NCI-H2227 treated with DMSO at 0.1 percent for 48 hours (cell line): ENCODE results near the gene PLSCR2.
"Not testable (repeated sequence)": the region's sequence is repeated elsewhere in the genome, so short reads cannot be mapped to it uniquely, and the experiment has no call there.

ENCODE experiments used
- DNase-seq: peaks from one replicate; lab custom pipeline; 2025; lab: John Stamatoyannopoulos, UW

PLSCR2 gene

DNA sequence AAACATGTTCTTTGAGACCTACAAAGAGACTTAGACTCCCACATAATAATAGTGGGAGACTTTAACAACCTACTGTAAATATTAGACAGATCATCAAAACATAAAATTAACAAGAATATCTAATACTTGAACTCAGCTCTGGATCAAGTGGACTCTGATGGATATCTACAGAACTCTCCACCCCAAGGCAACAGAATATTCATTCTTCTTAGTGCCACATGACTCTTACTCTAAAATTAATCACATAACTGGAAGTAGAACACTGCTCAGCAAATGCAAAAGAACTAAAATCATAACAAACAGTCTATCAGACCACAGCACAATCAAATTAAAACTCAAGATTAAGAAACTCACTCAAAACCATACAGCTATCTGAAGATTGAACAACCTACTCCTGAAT, 15.9 kb upstream of the PLSCR2 start:
- DNase-seq, result no peak

- DNase-seq, result no peak
These were observed 6.9 kb upstream of the PLSCR2 start for GRCh38 chr3:146476094-146476740.

GRCh38 chr3:146474976-146475375, 5.6 kb upstream of the PLSCR2 start:
- not testable (repeated sequence) for DNase-seq

- no peak for DNase-seq
These were observed 4.4 kb upstream of the PLSCR2 start for GRCh38 chr3:146473726-146474125.

- DNase-seq, result no peak
These were observed 3.2 kb upstream of the PLSCR2 start for GRCh38 chr3:146472611-146473010.

- DNase-seq, result no peak
These were observed 1.7 kb upstream of the PLSCR2 start for GRCh38 chr3:146471012-146471411.

GRCh38 chr3:146470425-146470990, 1.1 kb upstream of the PLSCR2 start:
- DNase-seq, result no peak

- DNase-seq, result no peak
These were observed 651 bp downstream of the PLSCR2 start for GRCh38 chr3:146468671-146469149.

- DNase-seq, result no peak
These were observed 1.1 kb downstream of the PLSCR2 start for GRCh38 chr3:146468234-146468633.

- DNase-seq, result no peak
These were observed 2.8 kb downstream of the PLSCR2 start for GRCh38 chr3:146466604-146467003.

- no peak for DNase-seq
These were observed 3.5 kb downstream of the PLSCR2 start for GRCh38 chr3:146465693-146466465.

- DNase-seq, result no peak
These were observed 4.6 kb downstream of the PLSCR2 start for GRCh38 chr3:146464783-146465182.

DNA sequence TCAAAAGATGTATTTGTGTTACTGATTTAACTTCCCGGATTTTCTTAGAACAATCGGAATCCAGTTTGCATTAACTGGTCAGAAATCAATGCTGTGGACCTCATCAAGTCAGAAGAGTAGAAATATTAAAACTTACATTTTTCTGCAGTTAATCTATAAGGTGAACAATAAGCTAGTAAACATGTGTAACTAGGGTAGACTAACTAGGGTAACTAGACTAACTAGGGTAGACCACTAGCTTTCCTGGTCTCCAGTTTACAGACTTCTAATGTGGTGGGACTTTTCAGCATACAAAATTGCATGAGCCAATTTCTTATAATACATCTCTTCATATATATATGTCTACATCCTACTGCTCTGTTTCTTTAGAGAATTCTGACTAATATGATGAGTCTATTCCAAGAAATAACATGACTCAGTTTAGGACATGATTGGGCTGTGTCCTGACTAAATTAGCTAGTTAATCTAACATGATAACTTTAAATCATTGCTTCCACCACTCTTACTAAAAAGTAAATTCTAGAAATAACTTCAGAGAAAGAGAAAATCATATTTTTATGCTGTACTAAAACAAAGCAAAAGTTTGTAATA, 5.3 kb downstream of the PLSCR2 start:
- no peak for DNase-seq

- DNase-seq, result no peak
These were observed 14.6 kb downstream of the PLSCR2 start for GRCh38 chr3:146454796-146455195.

GRCh38 chr3:146449613-146450012, 19.7 kb downstream of the PLSCR2 start:
- DNase-seq, result no peak

GRCh38 chr3:146449076-146449475, 20.3 kb downstream of the PLSCR2 start:
- DNase-seq, result no peak

- no peak for DNase-seq
These were observed 23.3 kb downstream of the PLSCR2 start for GRCh38 chr3:146446026-146446425.

GRCh38 chr3:146440310-146440709, 29.1 kb downstream of the PLSCR2 start:
- DNase-seq, result not testable (repeated sequence)

DNA sequence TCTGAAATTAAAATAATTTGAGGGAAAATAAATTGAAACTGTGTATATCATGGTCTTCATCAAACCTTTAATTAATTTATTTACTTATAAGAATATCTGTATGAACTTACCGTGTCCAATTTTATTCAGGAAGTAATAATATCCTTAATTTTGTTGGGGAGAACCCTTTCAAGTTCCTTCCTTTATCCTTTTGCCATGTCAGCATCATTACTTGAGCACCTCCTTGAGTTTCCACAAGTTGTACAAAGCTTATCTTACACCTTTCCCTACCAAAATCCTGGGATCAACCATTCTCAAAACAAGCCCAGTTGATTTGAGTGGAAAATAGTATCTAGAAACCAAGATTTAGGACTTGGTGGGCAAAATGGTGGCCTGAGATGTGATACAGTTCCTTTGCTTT, 37.3 kb downstream of the PLSCR2 start:
- DNase-seq, result no peak

GRCh38 chr3:146431240-146431639, 38.1 kb downstream of the PLSCR2 start:
- no peak for DNase-seq

DNA sequence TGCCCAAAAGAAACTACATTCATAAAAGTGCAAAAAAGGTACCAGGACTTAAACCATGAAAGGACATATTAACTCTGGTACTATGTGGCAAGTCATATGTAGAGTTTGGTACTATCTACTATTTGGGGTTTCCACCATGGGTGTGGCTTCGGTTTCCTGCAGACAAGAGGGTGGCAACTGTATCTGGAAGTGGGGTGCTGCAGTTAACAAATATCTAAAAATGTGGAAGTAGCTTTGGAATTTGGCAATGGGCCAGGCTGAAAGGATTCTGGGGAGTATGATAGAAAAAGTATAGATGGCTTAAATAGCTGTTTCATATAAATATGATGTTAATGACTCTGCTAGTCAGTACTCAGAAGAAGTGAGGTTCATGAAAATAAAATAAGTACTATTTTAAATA, 44.0 kb downstream of the PLSCR2 start:
- no peak for DNase-seq

GRCh38 chr3:146421819-146422759, 47.3 kb downstream of the PLSCR2 start:
- no peak for DNase-seq
